Measurements from ENCODE around the gene AAK1. TPM values are rescaled to one million over a fixed set of nuclear protein-coding genes. Genes with fewer than 3 reads are reported as not detected.

Gene AAK1
- total RNA-seq, 1 experiment from 2014 or later, result 35.6 TPM

- no peaks in the 10 kb centered on the region for H3K36me3 Mint-ChIP-seq
- CTCF ChIA-PET, result no interaction called here
- POLR2A ChIA-PET, result no interaction called here
- H3K4me3 Mint-ChIP-seq, result no peak overlapping the region
- TF ChIP-seq MLX (CRISPR knock-in tag; IDR thresholded peaks at IDR 0.05), result no peak
- ATAC-seq (no peak), DNase-seq (ENCODE audit: low spot score) (no peak)
- no peaks in the 10 kb centered on the region for H3K9me3 Mint-ChIP-seq
- H3K27me3 Mint-ChIP-seq (ENCODE audit: low read depth), result no peaks in the 10 kb centered on the region
- no peak overlapping the region for H3K27ac Mint-ChIP-seq
- no peaks in the 10 kb centered on the region for H3K4me1 Mint-ChIP-seq
These were observed 159.8 kb downstream of the AAK1 start for GRCh38 chr2:69483696-69484095.

- no peaks in the 10 kb centered on the region for H3K27me3 Mint-ChIP-seq (ENCODE audit: low read depth)
- DNase-seq (ENCODE audit: low spot score) (no peak), ATAC-seq (no peak)
- no peaks in the 10 kb centered on the region for H3K4me1 Mint-ChIP-seq
- H3K9me3 Mint-ChIP-seq, result no peaks in the 10 kb centered on the region
- no peak overlapping the region for H3K27ac Mint-ChIP-seq
- ChIA-PET POLR2A (interaction anchor here (0.6 kb wide), 1 partner anchor 327 kb away, joined by 3 read pairs; no protein-coding TSS in a partner anchor), CTCF (no interaction called here)
- no peaks in the 10 kb centered on the region for H3K36me3 Mint-ChIP-seq
- H3K4me3 Mint-ChIP-seq, result no peak overlapping the region
- TF ChIP-seq ZNF317 (CRISPR knock-in tag; IDR thresholded peaks at IDR 0.05; ENCODE audit: borderline replicate concordance, low read depth) (no peak), E2F4 (CRISPR knock-in tag; IDR thresholded peaks at IDR 0.05; ENCODE audit: borderline replicate concordance, low read depth) (no peak), OVOL2 (CRISPR knock-in tag; IDR thresholded peaks at IDR 0.05; ENCODE audit: borderline replicate concordance) (no peak), FOXP4 (CRISPR knock-in tag; IDR thresholded peaks at IDR 0.05) (no peak), EMX1 (CRISPR knock-in tag; IDR thresholded peaks at IDR 0.05) (no peak), AFF4 (CRISPR knock-in tag; IDR thresholded peaks at IDR 0.05; ENCODE audit: borderline replicate concordance) (no peak), ATF3 (CRISPR knock-in tag; conservative IDR thresholded peaks at IDR 0.05) (no peak), IRF2 (CRISPR knock-in tag; IDR thresholded peaks at IDR 0.05; ENCODE audit: borderline replicate concordance, low read depth) (no peak), E2F5 (CRISPR knock-in tag; IDR thresholded peaks at IDR 0.05) (no peak), MLX (CRISPR knock-in tag; IDR thresholded peaks at IDR 0.05) (no peak), SMAD3 (CRISPR knock-in tag; IDR thresholded peaks at IDR 0.05; ENCODE audit: borderline replicate concordance) (no peak), ATF1 (CRISPR knock-in tag; IDR thresholded peaks at IDR 0.05) (no peak), ATF2 (CRISPR knock-in tag; IDR thresholded peaks at IDR 0.05; ENCODE audit: borderline replicate concordance, low read depth) (no peak), RELA (CRISPR knock-in tag; IDR thresholded peaks at IDR 0.05; ENCODE audit: borderline replicate concordance) (no peak), ATF6 (CRISPR knock-in tag; IDR thresholded peaks at IDR 0.05) (no peak)
These were observed 160.5 kb downstream of the AAK1 start for GRCh38 chr2:69483024-69483423.
